ENCODE results near the gene SLC22A7.
"Not testable (repeated sequence)": the region's sequence is repeated elsewhere in the genome, so short reads cannot be mapped to it uniquely, and the experiment has no call there.

SLC22A7 gene

GRCh38 chr6:43339168-43339567 is 41.1 kb downstream of the SLC22A7 start:
- no peak overlapping the region for H3K4me3 ChIP-seq (ENCODE audit: low read length)
- DNase-seq (ENCODE audit: low read depth) = no peak
- no peak for TF ChIP-seq CTCF (IDR thresholded peaks at IDR 0.05; ENCODE audit: insufficient read depth, low read depth, low read length, missing control alignments)

- H3K4me3 ChIP-seq (ENCODE audit: low read length); DNase-seq (ENCODE audit: low read depth): not testable (repeated sequence)
Observed at GRCh38 chr6:43346243-43346642, 48.2 kb downstream of the SLC22A7 start.

- DNase-seq (ENCODE audit: low read depth) = no peak
- TF ChIP-seq CTCF (IDR thresholded peaks at IDR 0.05; ENCODE audit: insufficient read depth, low read depth, low read length, missing control alignments) = no peak
- H3K4me3 ChIP-seq (ENCODE audit: low read length) = no peak overlapping the region
Observed at GRCh38 chr6:43347021-43347420, 49.0 kb downstream of the SLC22A7 start.

- no peak for DNase-seq (ENCODE audit: low read depth)
- H3K4me3 ChIP-seq (ENCODE audit: low read length) = no peak overlapping the region
- TF ChIP-seq CTCF (IDR thresholded peaks at IDR 0.05; ENCODE audit: insufficient read depth, low read depth, low read length, missing control alignments) = no peak
Observed at GRCh38 chr6:43347444-43347843, 49.4 kb downstream of the SLC22A7 start.

GRCh38 chr6:43351951-43352350 is 53.9 kb downstream of the SLC22A7 start:
- not testable (repeated sequence) for H3K4me3 ChIP-seq (ENCODE audit: low read length); DNase-seq (ENCODE audit: low read depth)
